Smooth muscle cell (in vitro differentiated cells): ENCODE data around the gene GAPDHS. TPM values are rescaled to one million over a fixed set of nuclear protein-coding genes. Genes with fewer than 3 reads are reported as not detected.

ENCODE experiments used
- DNase-seq: peaks from one replicate; lab custom pipeline; 2025; ENCODE audit not compliant: unreplicated experiment; lab: John Stamatoyannopoulos, UW
- H2AFZ ChIP-seq: fragments of 200-600 bp; sonication (generic); 2 replicates; pipeline ENCODE4 v1.6.0; 2016; ENCODE audit warnings: antibody characterized with exemption, low read depth, mild to moderate bottlenecking
- H3F3A ChIP-seq: fragments of 200-600 bp; sonication (generic); 2 replicates; pipeline ENCODE4 v1.6.0; 2017; ENCODE audit warnings: antibody characterized with exemption, low read depth
- H3K27ac ChIP-seq: fragments of 200-600 bp; sonication (generic); 2 replicates; pipeline ENCODE4 v1.5.1; 2016; ENCODE audit warnings: low read depth, mild to moderate bottlenecking
- H3K27me3 ChIP-seq: fragments of 200-600 bp; sonication (generic); 2 replicates; pipeline ENCODE4 v1.6.1; 2016; ENCODE audit warnings: low read depth, mild to moderate bottlenecking
- H3K36me3 ChIP-seq: fragments of 200-600 bp; sonication (generic); 2 replicates; pipeline ENCODE4 v1.5.1; 2016; ENCODE audit warnings: low read depth
- H3K4me1 ChIP-seq: fragments of 200-600 bp; sonication (generic); 2 replicates; pipeline ENCODE4 v1.5.1; 2016; ENCODE audit warnings: low read depth
- H3K4me2 ChIP-seq: fragments of 200-600 bp; sonication (generic); 2 replicates; pipeline ENCODE4 v1.6.0; 2016; ENCODE audit warnings: mild to moderate bottlenecking
- H3K4me3 ChIP-seq: fragments of 200-600 bp; sonication (generic); 2 replicates; pipeline ENCODE4 v1.5.1; 2016; ENCODE audit warnings: mild to moderate bottlenecking
- H3K79me2 ChIP-seq: fragments of 200-600 bp; sonication (generic); 2 replicates; pipeline ENCODE4 v1.6.0; 2016; ENCODE audit warnings: low read depth, mild to moderate bottlenecking
- H3K9ac ChIP-seq: fragments of 200-600 bp; sonication (generic); 2 replicates; pipeline ENCODE4 v1.6.0; 2016; ENCODE audit warnings: low read depth
- H3K9me3 ChIP-seq: fragments of 200-600 bp; sonication (generic); replicated peaks from 2 replicates; pipeline ENCODE4 v1.5.1; 2016; ENCODE audit warnings: low read depth
- H4K20me1 ChIP-seq: fragments of 200-600 bp; sonication (generic); 2 replicates; pipeline ENCODE4 v1.6.0; 2016; ENCODE audit warnings: low read depth
- WGBS: methylation state at CpG from one replicate; pipeline ENCODE4 v1.1.7; 2016; ENCODE audit warnings: low lambda C conversion rate; 5-methylcytosine and 5-hydroxymethylcytosine counted together
- polyA plus RNA-seq: library from polyadenylated mRNA; unstranded; fragments of >200 nt; fragmentation: Nextera tagmentation; extraction: Ambion mirVana; gene quantifications from 2 replicates; pipeline ENCODE4 v1.2.1, GENCODE V29; 2016
- total RNA-seq: library from RNA; depleted of rRNA; stranded (reverse); fragments of >200 nt; gene quantifications from 2 replicates; pipeline ENCODE4 v1.2.3, GENCODE V29; 2014
- TF ChIP-seq, protein P1 (sequence below): fragments of 200-600 bp; sonication (generic); IDR thresholded peaks from 2 replicates; pipeline ENCODE4 v1.5.1; 2017; ENCODE audit warnings: borderline replicate concordance, mild to moderate bottlenecking, antibody characterized with exemption; ENCODE audit not compliant: insufficient read depth, poor library complexity, severe bottlenecking

Gene GAPDHS
- total and polyA plus RNA-seq, 2 experiments from 2014 or later: 0.16 TPM; not detected in 1

DNA sequence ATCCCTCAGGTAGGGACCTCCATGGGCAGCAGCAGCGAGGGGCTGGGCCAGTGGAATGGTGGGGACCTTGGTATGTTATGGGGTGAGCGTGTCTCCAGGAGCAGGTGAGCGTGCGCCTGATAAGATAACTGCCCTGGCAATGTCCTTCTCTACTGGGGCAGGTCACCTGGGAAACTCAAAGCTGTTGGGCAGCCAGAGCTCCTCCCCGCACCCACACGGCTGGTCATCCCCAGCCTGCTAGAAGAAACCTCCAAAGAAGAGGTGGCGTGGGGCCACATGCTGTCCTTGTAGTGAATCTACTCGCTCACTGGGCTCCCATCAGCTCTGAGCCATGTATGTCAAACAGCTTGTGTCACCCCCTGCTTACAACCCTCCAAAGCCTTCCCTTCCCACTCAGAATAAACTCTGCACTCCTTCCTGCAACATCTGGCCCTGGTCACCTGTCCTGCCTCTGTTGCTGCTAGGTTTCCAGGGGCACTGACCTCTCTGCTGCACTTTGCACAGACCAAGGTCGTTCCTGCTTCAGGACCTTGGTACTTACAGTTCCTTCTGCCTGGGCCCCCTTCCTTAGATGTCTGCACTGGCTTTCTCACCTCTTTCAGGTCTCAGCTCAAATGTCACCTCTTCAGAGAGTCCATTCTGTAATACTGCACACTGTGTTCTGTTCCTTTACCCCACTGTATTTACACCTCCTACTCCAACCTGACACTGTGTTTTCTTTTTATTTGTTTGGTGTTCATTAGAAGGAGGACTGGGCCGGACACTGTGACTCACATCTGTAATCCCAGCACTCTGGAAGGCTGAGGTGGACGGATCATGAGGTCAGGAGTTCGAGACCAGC, 32.0 kb downstream of the GAPDHS start:
- no peak overlapping the region for H3K27ac ChIP-seq
- no peak overlapping the region for H3K4me2 ChIP-seq

DNA sequence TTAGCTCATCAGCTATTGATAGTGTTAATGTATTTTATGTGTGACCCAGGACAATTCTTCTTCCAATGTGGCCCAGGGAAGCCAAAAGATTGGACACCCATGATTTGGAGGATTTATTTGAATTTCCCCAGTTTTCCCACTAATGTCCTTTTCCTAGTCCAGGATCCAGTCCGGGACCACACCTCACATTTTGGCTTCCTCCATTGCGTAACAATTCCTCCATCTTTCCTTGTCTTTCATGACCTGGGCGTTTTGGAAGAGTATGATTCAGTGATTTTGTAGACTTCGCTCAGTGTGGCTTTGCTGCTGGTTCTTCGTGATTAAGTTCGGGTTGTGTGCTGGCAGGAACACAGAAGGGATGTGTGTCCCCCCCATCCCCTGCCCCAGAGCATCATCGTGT, 33.5 kb downstream of the GAPDHS start:
- DNase-seq: no peak
- 92% methylated on average over 7 of the region's 7 CpGs for WGBS

More for the DNA sequence above, 32.0 kb downstream of the GAPDHS start:
- H2AFZ ChIP-seq: no peak overlapping the region
- no peaks in the 10 kb centered on the region for H3K79me2 ChIP-seq
- peaks cover 23% of the 10 kb centered on the region for H3K27me3 ChIP-seq
- no peaks in the 10 kb centered on the region for H4K20me1 ChIP-seq
- no peaks in the 10 kb centered on the region for H3F3A ChIP-seq
- 89% methylated on average over 11 of the region's 12 CpGs for WGBS
- no peak for DNase-seq
- H3K9me3 ChIP-seq: no peaks in the 10 kb centered on the region
- H3K9ac ChIP-seq: no peak overlapping the region
- H3K4me3 ChIP-seq: no peak overlapping the region
- H3K4me1 ChIP-seq: no peaks in the 10 kb centered on the region
- H3K36me3 ChIP-seq: no peaks in the 10 kb centered on the region
- TF ChIP-seq, protein P1, sequence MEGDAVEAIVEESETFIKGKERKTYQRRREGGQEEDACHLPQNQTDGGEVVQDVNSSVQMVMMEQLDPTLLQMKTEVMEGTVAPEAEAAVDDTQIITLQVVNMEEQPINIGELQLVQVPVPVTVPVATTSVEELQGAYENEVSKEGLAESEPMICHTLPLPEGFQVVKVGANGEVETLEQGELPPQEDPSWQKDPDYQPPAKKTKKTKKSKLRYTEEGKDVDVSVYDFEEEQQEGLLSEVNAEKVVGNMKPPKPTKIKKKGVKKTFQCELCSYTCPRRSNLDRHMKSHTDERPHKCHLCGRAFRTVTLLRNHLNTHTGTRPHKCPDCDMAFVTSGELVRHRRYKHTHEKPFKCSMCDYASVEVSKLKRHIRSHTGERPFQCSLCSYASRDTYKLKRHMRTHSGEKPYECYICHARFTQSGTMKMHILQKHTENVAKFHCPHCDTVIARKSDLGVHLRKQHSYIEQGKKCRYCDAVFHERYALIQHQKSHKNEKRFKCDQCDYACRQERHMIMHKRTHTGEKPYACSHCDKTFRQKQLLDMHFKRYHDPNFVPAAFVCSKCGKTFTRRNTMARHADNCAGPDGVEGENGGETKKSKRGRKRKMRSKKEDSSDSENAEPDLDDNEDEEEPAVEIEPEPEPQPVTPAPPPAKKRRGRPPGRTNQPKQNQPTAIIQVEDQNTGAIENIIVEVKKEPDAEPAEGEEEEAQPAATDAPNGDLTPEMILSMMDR: no peak

DNA sequence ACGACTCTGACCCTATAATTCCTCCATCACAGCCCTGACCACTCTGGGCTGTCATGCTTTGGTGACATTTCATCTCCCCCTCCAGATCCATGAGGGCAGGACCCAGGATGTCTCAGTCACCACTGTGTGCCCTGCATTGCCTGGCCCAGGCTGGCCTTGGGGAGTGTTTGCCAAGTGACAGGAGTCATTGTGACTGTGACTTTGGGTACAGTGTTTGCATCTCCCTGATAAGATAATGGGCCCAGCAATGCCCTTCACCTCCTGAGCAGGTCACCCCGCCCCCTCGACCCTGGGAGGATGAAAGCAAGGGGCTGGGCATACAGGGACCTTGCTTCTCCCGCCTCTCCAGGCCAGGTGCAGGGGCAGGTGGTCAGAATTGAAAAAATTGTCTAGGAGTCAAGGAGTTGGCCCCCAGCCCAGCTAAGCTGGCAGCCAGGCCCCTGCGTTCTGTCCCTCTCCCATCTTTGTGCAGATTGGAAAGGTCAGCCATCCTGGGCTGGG, 36.1 kb downstream of the GAPDHS start:
- H3K4me1 ChIP-seq: no peaks in the 10 kb centered on the region
- H3K9ac ChIP-seq: no peak overlapping the region
- TF ChIP-seq, protein P1: no peak
- H3K4me2 ChIP-seq: no peak overlapping the region
- no peak overlapping the region for H3K4me3 ChIP-seq
- H3K27me3 ChIP-seq: peaks cover 4% of the 10 kb centered on the region
- H3K36me3 ChIP-seq: no peaks in the 10 kb centered on the region
- no peak overlapping the region for H3K27ac ChIP-seq
- H3F3A ChIP-seq: no peaks in the 10 kb centered on the region
- no peak for DNase-seq
- no peak overlapping the region for H2AFZ ChIP-seq
- WGBS: 76% methylated on average over 5 of the region's 5 CpGs
- no peaks in the 10 kb centered on the region for H3K79me2 ChIP-seq
- no peaks in the 10 kb centered on the region for H4K20me1 ChIP-seq
- no peaks in the 10 kb centered on the region for H3K9me3 ChIP-seq

More for the DNA sequence above, 33.5 kb downstream of the GAPDHS start:
- Histone ChIP-seq H3K4me1 (no peaks in the 10 kb centered on the region), H3K27me3 (peaks cover 9% of the 10 kb centered on the region), H3K9me3 (no peaks in the 10 kb centered on the region), H2AFZ (no peak overlapping the region), H4K20me1 (no peaks in the 10 kb centered on the region), H3K79me2 (no peaks in the 10 kb centered on the region), H3F3A (no peaks in the 10 kb centered on the region), H3K9ac (no peak overlapping the region), H3K27ac (no peak overlapping the region), H3K36me3 (no peaks in the 10 kb centered on the region), H3K4me2 (no peak overlapping the region), H3K4me3 (no peak overlapping the region)
- TF ChIP-seq, protein P1: no peak
